Measurements from ENCODE around the gene NUMB. TPM values are rescaled to one million over a fixed set of nuclear protein-coding genes. Genes with fewer than 3 reads are reported as not detected.
A peak's percentile ranks its signal among the peaks of the same experiment; 100 is the strongest.

Gene NUMB
- total RNA-seq, 2 donors from 2014 or later: 79.9 to 85.2 TPM

- Mint-ChIP-seq H3K4me3 (no peak overlapping the region), H3K27ac (no peak overlapping the region), H3K4me1 (no peaks in the 10 kb centered on the region), H3K36me3 (ENCODE audit: low read depth) (peaks cover 4% of the 10 kb centered on the region), H3K27me3 (ENCODE audit: insufficient read depth) (no peaks in the 10 kb centered on the region), H3K9me3 (no peaks in the 10 kb centered on the region)
- no peak overlapping the region for H3K9ac ChIP-seq (ENCODE audit: extremely low read depth, low read length, poor library complexity, severe bottlenecking)
- no peaks in the 10 kb centered on the region for H3K27me3 ChIP-seq (ENCODE audit: control insufficient read depth, insufficient read depth, low read length, poor library complexity, severe bottlenecking)
- H3K4me3 ChIP-seq (ENCODE audit: low read length): no peak overlapping the region
- no peaks in the 10 kb centered on the region for H3K36me3 ChIP-seq (ENCODE audit: control insufficient read depth, insufficient read depth, low read length)
- TF ChIP-seq CTCF (conservative IDR thresholded peaks at IDR 0.05): no peak
- H3K27ac ChIP-seq (ENCODE audit: low read depth, low read length): no peak overlapping the region
- H3K9me3 ChIP-seq (ENCODE audit: control insufficient read depth, low read length): no peaks in the 10 kb centered on the region
- H3K4me1 ChIP-seq (ENCODE audit: control insufficient read depth, insufficient read depth, low read length): no peaks in the 10 kb centered on the region
- DNase-seq: no peak
- WGBS, 2 experiments (ENCODE audit: insufficient coverage in 1 of 2, insufficient read length in 1 of 2): 89 to 100% methylated on average over 5 to 9 of the region's 9 CpGs
Measured at GRCh38 chr14:73255693-73256225, 202.6 kb downstream of the NUMB start.

GRCh38 chr14:73255005-73255400, 203.3 kb downstream of the NUMB start:
- Histone ChIP-seq H3K27ac (ENCODE audit: low read depth, low read length) (no peak overlapping the region), H3K36me3 (ENCODE audit: control insufficient read depth, insufficient read depth, low read length) (no peaks in the 10 kb centered on the region), H3K9me3 (ENCODE audit: control insufficient read depth, low read length) (no peaks in the 10 kb centered on the region), H3K27me3 (ENCODE audit: control insufficient read depth, insufficient read depth, low read length, poor library complexity, severe bottlenecking) (no peaks in the 10 kb centered on the region), H3K4me1 (ENCODE audit: control insufficient read depth, insufficient read depth, low read length) (no peaks in the 10 kb centered on the region), H3K9ac (ENCODE audit: extremely low read depth, low read length, poor library complexity, severe bottlenecking) (no peak overlapping the region), H3K4me3 (ENCODE audit: low read length) (no peak overlapping the region)
- no peak for TF ChIP-seq CTCF (conservative IDR thresholded peaks at IDR 0.05)
- Mint-ChIP-seq H3K4me3 (no peak overlapping the region), H3K27me3 (ENCODE audit: insufficient read depth) (no peaks in the 10 kb centered on the region), H3K27ac (no peak overlapping the region), H3K36me3 (ENCODE audit: low read depth) (peaks cover 4% of the 10 kb centered on the region), H3K9me3 (no peaks in the 10 kb centered on the region), H3K4me1 (no peaks in the 10 kb centered on the region)
- no peak for DNase-seq
- WGBS, 2 experiments (ENCODE audit: insufficient coverage in 1 of 2, insufficient read length in 1 of 2): 75 to 93% methylated on average over 4 to 6 of the region's 6 CpGs

GRCh38 chr14:73254247-73255004, 203.9 kb downstream of the NUMB start:
- Histone ChIP-seq H3K36me3 (ENCODE audit: control insufficient read depth, insufficient read depth, low read length) (no peaks in the 10 kb centered on the region), H3K4me1 (ENCODE audit: control insufficient read depth, insufficient read depth, low read length) (no peaks in the 10 kb centered on the region), H3K9me3 (ENCODE audit: control insufficient read depth, low read length) (no peaks in the 10 kb centered on the region), H3K4me3 (ENCODE audit: low read length) (no peak overlapping the region), H3K27me3 (ENCODE audit: control insufficient read depth, insufficient read depth, low read length, poor library complexity, severe bottlenecking) (no peaks in the 10 kb centered on the region), H3K27ac (ENCODE audit: low read depth, low read length) (no peak overlapping the region), H3K9ac (ENCODE audit: extremely low read depth, low read length, poor library complexity, severe bottlenecking) (no peak overlapping the region)
- H3K27me3 Mint-ChIP-seq (ENCODE audit: insufficient read depth): no peaks in the 10 kb centered on the region
- no peaks in the 10 kb centered on the region for H3K9me3 Mint-ChIP-seq
- H3K36me3 Mint-ChIP-seq (ENCODE audit: low read depth): peaks cover 4% of the 10 kb centered on the region
- WGBS, 2 experiments (ENCODE audit: insufficient coverage in 1 of 2, insufficient read length in 1 of 2): 93 to 94% methylated on average over 23 to 28 of the region's 28 CpGs
- TF ChIP-seq CTCF (conservative IDR thresholded peaks at IDR 0.05): no peak
- no peak overlapping the region for H3K4me3 Mint-ChIP-seq
- no peaks in the 10 kb centered on the region for H3K4me1 Mint-ChIP-seq
- DNase-seq: peak; percentile 43
- H3K27ac Mint-ChIP-seq: no peak overlapping the region
